ENCODE measurements around the gene CLTCL1. TPM values are rescaled to one million over a fixed set of nuclear protein-coding genes. Genes with fewer than 3 reads are reported as not detected.

Gene CLTCL1
- total RNA-seq, 2 donors from 2014 or later = 19.1 to 29.7 TPM

GRCh38 chr22:19239464-19239863, 52.1 kb downstream of the CLTCL1 start:
- Histone ChIP-seq H3K36me3 (peaks cover 12% of the 10 kb centered on the region), H3K4me3 (no peak overlapping the region), H3K9me3 (no peaks in the 10 kb centered on the region), H3K27me3 (no peaks in the 10 kb centered on the region), H3K4me1 (peaks cover 0 to 9% of the 10 kb centered on the region in 2 donors), H3K27ac (peak overlapping the region in 1 of 2 donors; percentile 81)
- no peak for DNase-seq (ENCODE audit: low spot score)
- no peak for TF ChIP-seq CTCF (IDR thresholded peaks at IDR 0.05)

- Histone ChIP-seq H3K4me1 (peaks cover 0 to 9% of the 10 kb centered on the region in 2 donors), H3K27ac (peak overlapping the region in 1 of 2 donors; percentile 81), H3K4me3 (no peak overlapping the region), H3K27me3 (no peaks in the 10 kb centered on the region), H3K9me3 (no peaks in the 10 kb centered on the region), H3K36me3 (peaks cover 17% of the 10 kb centered on the region)
- no peak for DNase-seq (ENCODE audit: low spot score)
- no peak for TF ChIP-seq CTCF (IDR thresholded peaks at IDR 0.05)
Measured at GRCh38 chr22:19238900-19239299, 52.6 kb downstream of the CLTCL1 start.

- Histone ChIP-seq H3K9me3 (no peaks in the 10 kb centered on the region), H3K36me3 (peaks cover 35% of the 10 kb centered on the region), H3K4me1 (peaks cover 0 to 9% of the 10 kb centered on the region in 2 donors), H3K27ac (no peak overlapping the region), H3K4me3 (no peak overlapping the region), H3K27me3 (no peaks in the 10 kb centered on the region)
- no peak for DNase-seq (ENCODE audit: low spot score)
- no peak for TF ChIP-seq CTCF (IDR thresholded peaks at IDR 0.05)
Measured at GRCh38 chr22:19235874-19236273, 55.6 kb downstream of the CLTCL1 start.

DNA sequence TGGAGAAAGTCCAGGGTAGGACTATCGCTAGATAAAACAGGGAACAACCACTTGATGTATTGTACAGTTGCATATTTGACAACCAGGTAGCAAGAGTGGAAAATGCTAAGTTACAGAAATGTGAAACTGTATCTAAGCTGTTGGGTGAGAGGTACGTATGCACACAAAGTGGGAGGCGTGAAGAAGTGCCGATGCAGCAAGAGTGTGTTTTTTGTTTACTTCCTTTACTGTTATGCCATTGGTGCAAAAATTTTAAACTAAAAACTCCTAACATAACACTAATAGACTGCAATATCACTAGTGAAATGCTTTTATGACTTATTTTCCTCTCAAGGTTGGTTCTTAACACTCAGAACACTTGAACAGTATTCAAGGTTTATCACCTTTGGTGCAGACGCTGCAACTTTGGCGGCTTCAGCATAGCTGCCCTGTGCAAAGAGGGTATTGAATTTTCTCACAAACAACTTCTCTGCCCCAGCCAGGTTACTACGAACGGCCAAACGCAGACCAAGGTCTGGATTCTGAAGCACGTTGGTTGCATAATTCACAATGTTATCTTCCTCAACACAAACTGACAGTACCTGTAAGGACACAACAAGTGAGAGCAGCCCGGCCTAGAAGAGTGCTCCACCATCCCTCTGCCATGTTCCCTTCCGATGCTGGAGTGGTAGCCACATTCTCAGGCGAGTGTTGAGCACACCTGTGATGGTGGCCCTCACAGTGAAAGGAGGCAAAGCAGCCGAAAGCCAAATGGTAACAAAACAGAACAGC, 57.2 kb downstream of the CLTCL1 start:
- TF ChIP-seq CTCF (IDR thresholded peaks at IDR 0.05) = no peak
- H3K4me1 ChIP-seq = peaks cover 0 to 8% of the 10 kb centered on the region in 2 donors
- no peaks in the 10 kb centered on the region for H3K9me3 ChIP-seq
- H3K27ac ChIP-seq = no peak overlapping the region
- H3K4me3 ChIP-seq = no peak overlapping the region
- DNase-seq (ENCODE audit: low spot score) = no peak
- no peaks in the 10 kb centered on the region for H3K27me3 ChIP-seq
- H3K36me3 ChIP-seq = peaks cover 42% of the 10 kb centered on the region

DNA sequence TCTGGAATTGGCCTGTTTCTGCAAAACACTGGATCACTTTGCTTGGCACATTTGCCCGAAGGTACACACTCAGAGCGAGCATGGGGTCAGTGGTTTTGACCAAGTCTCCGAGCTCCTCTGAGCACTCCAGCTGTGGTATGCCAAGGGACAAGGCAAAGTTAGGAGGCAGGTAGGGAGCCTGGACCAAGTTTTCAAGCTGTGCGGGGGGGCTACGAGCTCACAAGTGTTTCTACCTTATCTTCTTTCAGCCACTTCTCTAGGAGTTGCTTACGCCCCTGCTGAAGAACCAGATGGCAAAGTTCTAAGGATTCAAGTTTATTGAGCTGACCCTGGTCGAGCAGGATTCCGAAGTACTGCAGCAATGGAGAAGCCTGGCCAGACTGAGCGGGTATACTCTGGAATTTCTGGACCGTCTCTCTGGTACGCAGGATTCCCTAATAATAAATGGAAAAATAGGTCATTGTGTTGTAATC, 58.3 kb downstream of the CLTCL1 start:
- no peak for DNase-seq (ENCODE audit: low spot score)
- Histone ChIP-seq H3K36me3 (peaks cover 46% of the 10 kb centered on the region), H3K4me3 (no peak overlapping the region), H3K27ac (no peak overlapping the region), H3K27me3 (no peaks in the 10 kb centered on the region), H3K9me3 (no peaks in the 10 kb centered on the region), H3K4me1 (peaks cover 0 to 3% of the 10 kb centered on the region in 2 donors)
- no peak for TF ChIP-seq CTCF (IDR thresholded peaks at IDR 0.05)
